ENCODE measurements around the gene NEDD4L.
"Not testable (repeated sequence)": the region's sequence is repeated elsewhere in the genome, so short reads cannot be mapped to it uniquely, and the experiment has no call there.

NEDD4L gene

GRCh38 chr18:58158459-58158858 is 114.4 kb downstream of the NEDD4L start:
- no peak for DNase-seq

GRCh38 chr18:58161659-58162058 is 117.6 kb downstream of the NEDD4L start:
- DNase-seq, result no peak

DNA sequence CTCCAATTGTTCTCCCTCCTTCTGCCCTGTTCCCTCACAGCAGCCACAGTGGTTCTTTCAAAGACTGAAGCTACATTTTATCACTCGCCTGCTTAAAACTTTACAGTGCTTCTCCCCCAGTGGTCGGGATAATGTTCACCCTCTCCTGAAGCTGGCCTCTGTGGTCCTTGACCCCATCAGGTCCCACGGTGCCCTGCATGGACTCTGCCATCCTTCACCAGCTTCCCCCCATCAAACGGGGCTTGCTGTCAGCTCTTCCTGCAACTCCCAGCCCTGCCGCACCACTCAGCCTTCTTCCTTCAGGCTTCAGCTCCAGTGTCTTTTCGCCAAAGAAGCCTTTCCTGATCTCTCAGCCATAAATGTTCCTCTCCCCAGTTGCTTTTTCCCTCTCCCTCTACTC is 118.1 kb downstream of the NEDD4L start:
- DNase-seq, result no peak

GRCh38 chr18:58163004-58163590 is 119.1 kb downstream of the NEDD4L start:
- DNase-seq, result no peak

- no peak for DNase-seq
Observed at GRCh38 chr18:58166278-58166844, 122.3 kb downstream of the NEDD4L start.

GRCh38 chr18:58167073-58167472 is 123.0 kb downstream of the NEDD4L start:
- no peak for DNase-seq

GRCh38 chr18:58168221-58168620 is 124.2 kb downstream of the NEDD4L start:
- no peak for DNase-seq

DNA sequence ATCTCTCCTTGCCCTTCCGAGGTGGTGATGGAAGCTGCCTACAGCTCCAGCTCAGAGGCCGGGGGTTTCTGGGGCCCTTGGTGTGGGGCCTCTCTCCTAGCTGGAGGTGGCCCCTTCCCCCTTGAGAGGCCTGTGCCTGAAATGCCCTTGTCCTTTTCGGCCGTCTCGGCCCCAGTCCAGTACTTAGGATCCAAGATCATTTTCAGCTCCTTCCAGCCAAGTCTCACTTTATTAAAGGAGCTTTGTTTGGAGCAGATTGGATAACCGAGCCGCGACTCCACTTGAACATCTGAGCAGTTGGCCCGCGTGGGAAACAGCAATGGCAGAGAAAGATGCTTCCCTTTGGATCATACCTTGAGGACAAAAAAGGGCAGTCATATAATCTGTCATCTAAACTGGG is 125.0 kb downstream of the NEDD4L start:
- DNase-seq, result no peak

DNA sequence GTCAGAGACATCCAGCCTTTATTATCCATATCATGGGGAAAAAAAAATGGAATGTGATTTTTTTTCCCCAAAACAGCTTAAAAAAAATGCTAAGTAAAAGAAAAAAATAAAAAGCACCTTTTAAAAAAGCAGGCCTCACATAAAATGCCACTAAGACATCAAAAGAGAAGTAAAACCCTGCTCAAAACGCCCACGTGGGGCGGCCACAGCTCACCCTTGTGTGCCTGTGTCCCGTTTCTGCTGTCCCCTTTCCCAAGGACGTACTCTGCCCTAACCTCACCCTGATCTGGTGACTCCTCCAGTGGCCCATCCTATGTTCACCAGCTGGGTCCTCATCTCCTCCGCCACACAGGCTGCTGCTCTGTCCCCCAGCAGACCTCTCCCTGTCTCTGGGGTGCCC is 125.4 kb downstream of the NEDD4L start:
- no peak for DNase-seq

DNA sequence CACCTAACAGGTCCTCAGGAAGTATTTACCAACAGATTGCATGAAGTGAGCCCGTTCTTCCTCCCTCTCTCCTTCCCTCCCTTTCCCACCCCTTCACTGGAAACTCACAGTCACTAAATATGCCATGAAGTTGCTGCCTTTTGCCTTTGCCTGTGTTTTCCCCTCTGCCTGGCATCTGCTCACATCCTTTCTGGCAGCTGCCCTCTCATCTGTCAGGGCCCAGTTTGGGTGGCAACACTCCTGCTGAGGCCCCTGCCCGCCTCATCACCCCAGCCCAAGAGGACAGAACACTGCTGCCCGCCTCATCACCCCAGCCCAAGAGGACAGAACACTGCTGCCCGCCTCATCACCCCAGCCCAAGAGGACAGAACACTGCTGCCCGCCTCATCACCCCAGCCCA is 126.0 kb downstream of the NEDD4L start:
- not testable (repeated sequence) for DNase-seq

GRCh38 chr18:58172031-58172430 is 128.0 kb downstream of the NEDD4L start:
- no peak for DNase-seq

GRCh38 chr18:58174285-58174684 is 130.3 kb downstream of the NEDD4L start:
- no peak for DNase-seq

DNA sequence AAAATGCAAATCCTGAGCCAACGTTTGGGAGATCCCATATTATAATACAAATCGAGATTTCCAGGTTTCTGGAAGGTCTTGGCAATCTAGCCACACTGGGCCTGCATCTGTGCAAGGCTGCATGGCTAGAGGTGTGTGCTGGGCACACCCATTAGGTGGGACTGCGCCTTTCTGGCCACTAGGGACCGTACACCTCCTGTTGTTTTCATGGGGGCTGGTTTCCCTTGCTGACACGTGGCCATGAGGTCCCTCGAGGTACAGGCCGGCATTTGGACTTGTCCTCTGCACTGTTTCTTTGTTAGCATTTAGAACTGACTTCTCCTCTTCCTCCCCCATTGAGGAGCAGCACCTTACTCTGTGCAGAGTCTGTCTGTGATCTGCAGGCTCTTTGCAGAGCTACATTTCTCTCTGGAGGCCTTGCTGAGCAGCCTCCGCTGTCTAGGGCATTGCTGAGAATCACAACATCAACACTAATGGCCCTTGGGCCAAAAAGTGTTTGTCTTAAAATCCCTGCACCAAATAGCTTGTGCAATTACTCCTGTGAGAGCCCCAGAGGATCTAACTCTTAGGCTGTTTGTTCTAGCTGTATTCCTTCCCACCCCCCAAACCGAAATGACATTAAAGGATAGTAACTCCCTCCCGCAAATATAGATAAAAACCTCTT is 131.2 kb downstream of the NEDD4L start:
- DNase-seq, result no peak

DNA sequence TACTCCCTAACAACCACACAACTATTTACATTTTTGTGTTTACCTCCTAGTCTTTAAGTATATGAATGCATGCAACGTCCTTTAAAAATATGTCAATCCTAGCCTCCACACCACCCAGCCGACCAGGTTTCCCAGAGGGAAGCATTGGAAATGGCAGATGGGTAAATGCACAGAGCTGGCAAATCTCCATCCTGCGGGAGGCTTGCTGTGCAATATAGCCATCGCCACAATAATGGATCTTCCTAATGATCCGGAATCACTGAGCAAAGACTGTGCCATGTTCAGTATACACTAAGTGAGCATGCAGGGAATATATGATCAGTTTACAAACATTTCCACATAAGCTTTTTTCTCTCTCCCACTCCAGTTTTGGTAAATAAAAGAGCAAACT is 131.8 kb downstream of the NEDD4L start:
- no peak for DNase-seq

DNA sequence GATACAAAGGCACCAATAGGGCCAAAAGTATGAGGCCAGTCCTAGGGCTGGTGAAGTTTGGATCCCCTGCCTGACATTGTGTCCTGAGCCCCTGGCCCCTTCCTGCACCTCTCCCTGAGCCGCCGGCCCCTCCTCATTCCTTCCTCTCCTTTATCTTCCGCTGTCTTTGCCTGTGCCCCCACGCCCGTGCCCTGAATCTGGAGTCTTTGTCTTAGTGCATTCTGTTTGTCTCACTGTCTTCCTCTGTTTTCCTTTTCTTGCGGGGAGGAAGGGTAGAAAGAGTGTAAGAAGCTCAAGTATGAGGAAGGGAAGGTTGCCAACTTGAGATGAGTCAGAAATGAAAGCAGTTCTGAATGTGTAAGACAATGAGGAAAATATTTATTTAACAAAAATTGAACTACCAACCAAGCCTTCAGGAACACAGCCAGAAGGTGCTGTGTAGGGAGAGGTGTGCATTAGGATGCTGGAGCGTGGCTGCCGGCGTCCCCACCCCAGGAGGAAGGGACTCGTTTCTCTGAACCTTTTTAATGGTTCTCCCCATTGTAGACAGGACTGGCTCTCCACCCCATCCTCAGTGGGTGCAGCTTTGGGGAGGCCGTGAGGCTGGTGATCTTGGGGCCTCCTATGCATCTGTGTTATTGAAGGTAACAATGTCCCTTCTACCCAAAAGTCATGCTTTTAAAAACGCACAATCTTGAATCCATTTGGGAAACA is 133.1 kb downstream of the NEDD4L start:
- DNase-seq, result no peak

DNA sequence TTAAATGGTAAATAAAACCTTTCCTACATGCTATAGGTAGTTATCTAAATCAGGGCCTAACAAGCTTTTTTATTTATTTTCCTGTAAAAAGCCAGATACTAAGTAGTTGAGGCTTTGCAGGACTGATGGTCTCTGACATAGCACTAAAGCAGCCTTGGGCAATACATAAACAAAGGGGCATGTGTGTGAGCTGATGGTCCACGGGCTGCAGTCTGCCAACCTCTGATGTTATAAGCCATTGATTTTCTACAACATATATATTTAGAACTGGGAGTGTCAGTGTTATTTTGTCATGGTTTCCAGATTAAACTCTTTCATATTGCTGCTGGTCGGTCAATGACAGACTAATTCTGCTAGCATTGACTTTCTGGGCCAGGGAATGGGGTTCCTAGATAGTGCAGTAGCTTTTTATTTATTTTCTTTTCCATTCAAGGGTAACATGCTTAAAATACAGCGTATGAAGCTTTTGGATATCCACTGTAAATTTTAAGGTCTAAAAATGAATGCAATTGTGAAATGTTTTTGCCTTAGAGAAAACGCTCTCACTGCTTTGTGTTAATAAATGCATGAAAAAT is 134.0 kb downstream of the NEDD4L start:
- DNase-seq, result no peak

DNA sequence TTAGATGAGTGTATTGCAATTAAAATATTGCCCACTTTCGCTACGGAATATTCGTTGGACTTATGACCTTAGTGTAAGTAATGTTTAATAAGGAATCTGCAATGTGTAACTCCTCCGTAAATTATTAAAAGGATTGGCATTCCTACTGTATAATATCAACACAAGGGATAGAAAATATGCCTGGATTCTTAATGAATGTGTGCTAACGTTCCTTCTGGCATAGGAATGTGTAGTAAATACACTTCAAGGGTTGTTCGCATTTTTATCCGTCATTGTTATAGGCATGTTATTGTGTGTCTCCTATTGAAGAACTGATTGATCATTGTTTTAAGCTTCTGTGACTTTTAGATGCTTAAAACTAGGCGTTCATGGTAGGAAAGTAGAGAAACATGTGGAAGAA is 134.5 kb downstream of the NEDD4L start:
- DNase-seq, result no peak

GRCh38 chr18:58180172-58180571 is 136.1 kb downstream of the NEDD4L start:
- no peak for DNase-seq

DNA sequence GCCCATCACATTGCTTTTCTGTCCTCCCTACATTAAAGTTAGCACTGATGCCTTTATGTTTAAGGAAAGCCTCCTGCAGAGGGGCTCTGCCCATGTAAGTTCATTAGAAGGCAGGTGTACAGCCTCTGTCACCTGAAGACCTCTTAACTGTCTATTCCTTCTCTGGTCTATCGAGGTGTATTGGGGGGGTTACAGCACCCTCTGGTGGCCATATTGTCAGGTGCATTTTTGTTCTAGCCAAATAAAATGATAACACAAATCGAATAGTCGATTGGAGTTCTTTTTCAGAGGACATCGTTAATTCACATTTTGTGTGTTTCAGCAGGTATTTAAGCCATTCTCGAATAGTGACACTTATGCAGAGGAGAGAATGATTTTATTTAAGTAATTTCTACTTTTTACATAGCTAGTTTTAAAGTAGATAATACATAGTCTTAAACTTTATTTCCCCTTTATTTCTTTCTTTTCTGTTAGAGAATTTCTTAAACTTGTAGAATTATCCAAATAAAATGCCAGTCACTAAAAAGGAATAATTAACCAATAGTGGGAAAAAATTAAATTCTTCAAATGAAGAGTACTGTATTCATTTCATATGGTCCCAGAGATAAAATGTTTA is 136.8 kb downstream of the NEDD4L start:
- DNase-seq, result peak; percentile 44 to 64

GRCh38 chr18:58181988-58182387 is 138.0 kb downstream of the NEDD4L start:
- DNase-seq, result no peak

DNA sequence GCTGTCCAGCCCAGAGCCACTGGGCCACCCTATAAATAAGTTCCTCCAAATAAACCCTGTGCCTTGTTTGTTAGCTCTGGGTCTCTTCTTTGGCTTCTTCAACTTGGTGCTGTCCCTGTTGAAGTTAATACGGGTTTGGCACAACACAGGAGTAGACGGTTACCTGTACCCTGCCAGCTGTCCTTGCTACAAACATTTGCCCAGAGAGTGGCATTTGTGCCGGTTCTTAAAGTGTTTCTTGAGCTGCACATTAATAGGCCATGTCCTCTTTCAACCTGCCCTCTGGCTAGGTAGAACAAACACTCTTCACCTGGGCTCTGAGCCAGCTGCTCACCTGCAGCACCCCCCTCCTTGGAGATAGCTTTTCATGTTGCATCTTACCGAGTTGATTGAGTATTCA is 139.2 kb downstream of the NEDD4L start:
- no peak for DNase-seq

DNA sequence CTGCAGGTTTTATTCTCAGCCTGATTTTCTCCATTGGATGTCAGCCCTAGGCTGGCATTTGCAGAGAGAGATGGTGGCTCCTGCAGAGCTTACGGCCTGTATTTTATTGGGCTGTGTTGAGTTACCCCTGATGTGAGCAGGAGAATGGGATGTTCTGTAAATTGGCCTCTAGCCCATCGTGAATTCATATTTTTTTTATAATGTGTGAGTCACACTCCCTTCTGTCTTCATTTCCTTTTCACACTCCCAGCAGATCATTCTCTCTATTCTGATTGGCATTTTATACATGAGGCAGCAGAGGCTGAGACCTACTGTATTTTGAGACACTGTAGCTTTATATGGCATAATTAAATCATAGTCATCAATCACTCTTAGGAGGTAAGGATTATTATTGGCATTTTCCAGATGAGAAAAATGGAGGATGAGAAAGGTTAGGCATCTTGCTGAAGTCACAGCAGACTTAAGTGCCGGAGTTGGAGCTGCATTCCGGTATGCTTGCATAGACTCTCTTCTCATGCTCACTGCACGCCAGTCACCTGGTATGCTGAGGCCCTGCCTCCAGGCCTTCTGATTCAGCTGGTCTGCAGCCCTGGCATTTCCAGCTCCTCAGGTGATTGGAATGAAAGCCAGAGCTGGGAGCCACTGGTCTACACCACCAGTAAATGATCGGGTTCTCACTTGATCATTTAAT is 142.4 kb downstream of the NEDD4L start:
- no peak for DNase-seq

DNA sequence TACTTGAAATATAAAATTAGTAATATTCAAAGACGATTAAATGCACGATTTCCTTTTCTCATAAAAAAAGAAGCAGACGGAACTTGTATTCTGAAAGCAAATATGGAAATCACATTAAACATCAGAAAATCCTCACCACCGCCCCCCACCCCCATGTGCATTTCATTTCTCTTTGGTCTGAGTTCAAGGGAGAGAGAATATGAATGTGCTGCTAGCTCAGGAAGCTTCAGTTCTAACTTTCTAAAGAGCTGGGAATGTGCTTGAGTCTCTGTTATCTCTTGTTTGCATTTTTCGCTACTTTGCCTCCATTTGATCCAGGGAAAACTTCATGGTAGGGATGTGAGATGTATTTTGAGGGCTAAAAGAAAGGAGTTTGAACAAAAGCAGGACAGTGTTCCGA is 143.6 kb downstream of the NEDD4L start:
- no peak for DNase-seq
